SIG-M5 treated with dmso at 0.1 percent for 504 hours (cell line): Measurements from ENCODE around the gene TENT4B.
A peak's percentile ranks its signal among the peaks of the same experiment; 100 is the strongest.
"Not testable (repeated sequence)": the region's sequence is repeated elsewhere in the genome, so short reads cannot be mapped to it uniquely, and the experiment has no call there.

ENCODE experiments used
- DNase-seq: peaks from one replicate; lab custom pipeline; 2025; ENCODE audit not compliant: unreplicated experiment; lab: John Stamatoyannopoulos, UW

Gene TENT4B

DNA sequence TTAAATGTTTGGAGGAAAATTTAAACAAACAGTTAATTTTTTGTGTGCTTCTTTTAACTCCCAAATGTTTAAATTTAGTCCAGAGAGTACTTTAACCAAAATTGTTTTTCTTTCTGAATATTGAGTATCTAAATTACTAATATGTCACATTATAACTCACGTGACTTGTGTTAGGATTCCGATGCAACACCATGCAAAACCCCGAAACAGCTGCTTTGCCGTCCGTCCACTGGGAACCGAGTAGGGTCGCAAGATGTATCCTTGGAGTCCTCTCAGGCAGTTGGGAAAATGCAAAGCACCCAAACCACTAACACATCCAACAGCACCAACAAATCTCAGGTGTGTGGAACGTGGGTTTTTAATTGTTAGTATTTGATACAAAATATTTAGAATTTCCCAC lies 74.6 kb downstream of the TENT4B start:
- no peak for DNase-seq

DNA sequence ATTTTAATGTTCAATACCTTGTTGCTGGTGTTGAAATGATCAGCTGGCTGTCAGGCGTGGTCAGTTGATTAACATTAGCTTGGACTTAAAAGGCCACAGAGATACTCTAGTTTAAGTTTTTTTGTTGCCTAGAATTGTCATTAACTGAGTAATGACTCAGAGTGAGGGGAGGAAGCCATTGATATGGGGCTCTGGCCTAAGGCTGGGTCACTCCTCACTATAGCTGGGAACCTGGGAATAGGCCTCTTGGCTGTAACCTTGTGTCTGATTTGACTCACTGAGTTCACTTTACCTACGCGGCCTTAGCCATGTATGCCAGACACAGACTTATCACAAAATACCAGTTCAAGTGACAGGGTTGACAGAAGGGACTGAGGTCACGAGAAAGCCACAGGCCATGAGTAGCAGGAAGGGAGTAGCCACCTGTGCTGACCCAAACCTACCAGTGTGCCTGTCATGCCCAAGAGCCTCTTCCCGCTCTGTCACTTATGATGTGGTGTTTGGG lies 75.3 kb downstream of the TENT4B start:
- DNase-seq: no peak

GRCh38 chr16:50229149-50229726 lies 76.1 kb downstream of the TENT4B start:
- no peak for DNase-seq

- no peak for DNase-seq
These were observed 81.9 kb downstream of the TENT4B start for GRCh38 chr16:50234771-50235556.

GRCh38 chr16:50235581-50235980 lies 82.5 kb downstream of the TENT4B start:
- DNase-seq: no peak

DNA sequence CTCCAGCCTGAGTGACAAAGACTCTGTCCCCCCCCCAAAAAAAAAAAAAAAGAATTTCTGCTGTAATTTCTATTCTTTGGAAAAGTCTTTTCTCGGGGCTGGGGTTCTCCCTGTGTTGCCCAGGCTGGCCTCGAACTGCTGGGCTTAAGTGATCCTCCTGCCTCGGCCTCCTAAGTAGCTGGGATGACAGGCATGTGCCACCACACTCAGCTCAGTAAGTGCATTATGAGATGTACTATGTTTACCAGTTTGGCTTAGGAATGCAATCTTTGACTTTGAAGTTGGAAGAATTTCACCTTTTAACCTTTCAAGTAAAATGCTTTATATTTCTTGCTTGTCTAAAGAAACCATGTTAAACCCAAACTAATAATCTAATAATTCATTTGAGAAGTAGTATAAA lies 85.2 kb downstream of the TENT4B start:
- no peak for DNase-seq

DNA sequence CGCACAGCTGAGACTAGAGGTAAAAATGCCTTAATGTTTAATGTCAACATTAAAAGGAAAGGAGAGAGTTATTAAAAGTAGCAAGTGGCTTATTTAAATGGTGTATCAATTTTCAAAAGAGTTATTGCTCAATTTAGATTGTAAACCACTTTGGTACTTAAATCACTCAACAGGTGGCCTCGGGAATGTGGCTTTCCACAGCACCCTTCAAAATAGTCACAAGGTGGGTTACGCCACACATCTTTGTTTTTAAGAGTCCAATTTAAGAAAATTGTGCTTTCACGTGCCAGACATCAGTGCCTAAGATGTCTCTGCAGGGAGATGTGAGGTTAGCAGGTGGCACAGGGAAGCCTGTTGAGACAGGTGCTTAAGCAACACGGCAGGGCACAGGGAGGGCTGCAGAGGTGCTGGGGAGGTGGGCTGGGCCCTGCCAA lies 85.8 kb downstream of the TENT4B start:
- no peak for DNase-seq

DNA sequence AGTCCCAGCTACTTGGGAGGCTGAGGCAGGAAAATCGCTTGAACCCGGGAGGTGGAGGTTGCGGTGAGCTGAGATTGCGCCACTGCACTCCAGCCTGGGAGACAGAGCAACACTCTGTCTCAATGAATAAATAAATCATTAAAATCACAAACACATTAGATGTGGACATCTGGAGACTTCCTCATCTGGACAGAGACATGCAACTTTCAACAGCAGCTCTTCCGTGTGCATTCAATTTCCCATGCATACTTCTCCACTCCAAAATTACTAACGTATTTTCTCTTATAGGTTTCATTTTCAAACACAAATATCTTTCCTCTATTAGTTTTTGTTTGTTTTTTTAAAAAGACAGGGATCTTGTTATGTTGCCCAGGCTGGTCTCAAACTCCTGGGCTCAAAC lies 89.9 kb downstream of the TENT4B start:
- not testable (repeated sequence) for DNase-seq

DNA sequence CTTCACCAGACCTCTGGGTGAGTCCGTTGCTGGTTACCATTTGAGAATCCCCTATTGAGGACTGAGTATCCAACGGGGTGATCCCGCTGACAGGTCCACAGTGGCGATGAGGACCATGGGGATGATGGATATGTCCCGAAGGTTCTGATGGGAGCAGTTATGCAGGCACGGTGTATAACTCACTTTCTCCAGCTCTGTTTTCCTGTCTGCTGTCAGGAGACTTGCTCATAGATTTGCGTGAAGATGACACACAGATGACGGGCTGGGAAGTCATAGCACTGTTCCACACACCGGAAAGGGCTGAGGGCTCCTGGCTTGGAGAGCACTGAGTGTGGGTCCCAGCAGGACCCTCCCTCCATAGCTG lies 91.0 kb downstream of the TENT4B start:
- no peak for DNase-seq

- no peak for DNase-seq
These were observed 91.7 kb downstream of the TENT4B start for GRCh38 chr16:50244504-50245416.

GRCh38 chr16:50245417-50246298 lies 92.6 kb downstream of the TENT4B start:
- peak; percentile 13 for DNase-seq

DNA sequence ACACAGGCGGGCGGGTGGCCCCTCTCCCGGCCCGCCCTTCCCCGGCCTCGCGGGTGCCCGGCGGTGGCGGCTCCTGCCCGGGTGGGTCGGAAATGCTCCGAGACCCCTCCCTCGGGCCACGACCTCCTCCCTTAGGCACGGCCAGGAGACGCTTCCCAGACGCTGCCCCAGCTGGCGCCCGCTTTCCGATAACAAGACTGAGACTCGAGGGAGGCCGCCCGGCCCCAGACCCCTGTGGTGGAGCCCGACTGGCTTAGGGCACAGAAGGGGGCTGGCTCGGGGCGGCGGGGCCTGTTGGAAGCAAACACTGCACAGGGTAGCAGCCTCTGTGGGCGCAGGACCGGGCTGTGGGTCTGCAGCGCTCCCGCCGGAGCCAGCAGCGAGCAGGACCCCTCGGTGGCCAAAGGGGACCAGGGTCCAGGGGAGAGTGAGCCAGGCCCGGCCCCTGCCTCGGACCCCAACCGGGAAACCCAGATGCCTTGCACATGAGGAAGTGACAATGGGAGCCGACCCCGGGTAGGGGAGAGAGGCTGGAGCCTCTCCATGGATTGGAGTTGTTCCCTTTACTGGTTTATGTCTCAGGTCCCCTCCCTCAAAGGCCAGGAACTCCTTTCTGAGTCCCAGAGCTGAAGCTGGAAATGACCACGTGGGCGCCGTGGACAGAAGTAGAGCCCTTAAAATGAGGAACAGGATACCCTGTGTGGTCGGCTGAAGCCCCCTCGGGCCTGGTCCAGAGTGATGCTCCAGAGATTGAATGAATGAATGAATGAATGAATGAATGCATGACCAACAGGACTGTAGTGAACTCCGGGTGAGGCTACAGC lies 93.4 kb downstream of the TENT4B start:
- no peak for DNase-seq

- no peak for DNase-seq
These were observed 94.2 kb downstream of the TENT4B start for GRCh38 chr16:50247123-50247905.

GRCh38 chr16:50247906-50248608 lies 95.0 kb downstream of the TENT4B start:
- no peak for DNase-seq

DNA sequence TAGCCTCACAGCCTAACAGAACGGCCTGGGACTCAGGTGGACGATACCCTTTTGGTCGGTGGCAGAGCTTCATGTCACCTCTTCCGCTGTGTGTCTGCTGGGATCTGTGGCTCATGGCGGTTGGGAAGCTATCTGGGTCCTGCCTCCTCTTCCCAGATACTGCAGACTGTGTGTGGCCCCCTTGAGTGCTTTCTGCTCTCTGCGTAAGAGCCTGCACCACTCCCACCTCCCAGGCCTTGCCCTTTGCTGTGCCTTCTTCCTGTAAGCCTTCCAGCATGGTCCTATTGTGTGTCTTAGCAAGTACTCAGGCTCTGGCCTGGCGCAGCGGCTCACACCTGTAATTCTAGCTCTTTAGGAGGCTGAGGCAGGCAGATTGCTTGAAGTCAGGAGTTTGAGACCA lies 95.7 kb downstream of the TENT4B start:
- no peak for DNase-seq

DNA sequence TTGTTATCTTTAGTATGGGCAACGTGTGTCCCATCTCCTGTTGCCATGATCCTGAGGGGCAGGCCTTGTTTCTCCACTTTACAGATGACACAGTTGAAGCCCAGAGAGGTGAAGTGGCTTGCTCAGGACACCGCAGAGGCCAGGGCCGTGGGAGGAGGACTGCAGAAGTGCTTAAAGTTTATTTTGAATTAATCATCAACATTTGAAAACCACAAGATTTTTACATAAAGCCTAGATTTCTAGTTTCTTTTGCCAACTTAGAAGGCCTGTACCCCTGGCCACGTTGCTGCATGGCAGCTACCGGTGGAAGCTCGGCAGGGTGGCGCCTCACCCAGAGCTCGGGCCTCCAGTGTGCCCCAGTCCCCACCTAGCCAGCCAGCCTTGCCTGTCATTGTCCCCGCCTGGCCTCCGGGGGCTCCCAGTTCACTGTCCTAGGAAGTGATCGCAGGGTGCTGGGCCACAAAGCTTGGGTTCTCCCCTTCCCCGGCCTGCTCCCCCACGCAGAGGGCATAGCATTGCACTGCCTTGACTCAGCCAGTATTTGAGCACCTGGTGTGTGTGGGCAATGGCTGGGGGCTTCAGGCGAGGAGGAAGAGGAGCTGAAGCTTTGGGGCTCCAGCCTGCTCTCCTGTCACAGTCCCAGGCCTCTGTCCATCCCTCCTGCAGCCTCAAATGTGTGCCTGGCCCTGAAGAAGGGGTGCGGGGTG lies 98.4 kb downstream of the TENT4B start:
- no peak for DNase-seq

DNA sequence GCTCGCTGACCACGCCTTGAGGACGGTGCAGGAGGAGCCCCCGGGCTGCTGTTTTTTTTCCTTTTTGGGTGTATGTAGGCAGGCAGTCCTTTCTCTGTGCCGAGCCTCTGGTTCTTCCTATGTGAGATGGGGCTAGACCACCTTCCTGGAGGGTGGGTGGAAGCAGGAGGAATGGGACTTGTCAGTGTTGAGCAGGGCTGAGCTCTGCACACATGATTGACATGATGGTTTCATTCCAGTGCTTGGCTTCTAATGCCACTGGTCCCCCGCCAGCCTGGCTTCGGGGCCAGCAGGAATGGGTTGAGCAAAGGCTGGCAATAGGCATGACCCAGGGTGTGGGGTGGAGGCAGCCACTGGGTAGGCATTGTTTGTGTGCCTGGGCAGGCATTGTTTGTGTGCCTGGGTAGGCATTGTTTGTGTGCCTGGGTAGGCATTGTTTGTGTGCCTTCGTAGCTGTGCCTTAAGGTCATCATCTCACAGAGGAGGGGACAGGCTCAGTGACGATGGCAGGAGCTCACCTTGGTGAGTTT lies 99.0 kb downstream of the TENT4B start:
- DNase-seq: no peak
